ENCODE data around the gene CACNA1I.

Gene CACNA1I

GRCh38 chr22:39627208-39627607 lies 56.7 kb downstream of the CACNA1I start:
- DNase-seq = no peak

- DNase-seq = no peak
Observed at GRCh38 chr22:39627865-39628562, 57.5 kb downstream of the CACNA1I start.

- DNase-seq = no peak
Observed at GRCh38 chr22:39628563-39629080, 58.1 kb downstream of the CACNA1I start.

GRCh38 chr22:39629851-39630250 lies 59.3 kb downstream of the CACNA1I start:
- no peak for DNase-seq

GRCh38 chr22:39630721-39631120 lies 60.2 kb downstream of the CACNA1I start:
- DNase-seq = no peak

GRCh38 chr22:39631381-39632286 lies 61.1 kb downstream of the CACNA1I start:
- no peak for DNase-seq

- DNase-seq = no peak
Observed at GRCh38 chr22:39634530-39635405, 64.2 kb downstream of the CACNA1I start.

- DNase-seq = no peak
Observed at GRCh38 chr22:39635719-39636118, 65.2 kb downstream of the CACNA1I start.

GRCh38 chr22:39638958-39639357 lies 68.4 kb downstream of the CACNA1I start:
- DNase-seq = no peak

- no peak for DNase-seq
Observed at GRCh38 chr22:39641660-39642310, 71.2 kb downstream of the CACNA1I start.

GRCh38 chr22:39643311-39644083 lies 72.9 kb downstream of the CACNA1I start:
- no peak for DNase-seq

GRCh38 chr22:39645532-39645931 lies 75.0 kb downstream of the CACNA1I start:
- DNase-seq = no peak

GRCh38 chr22:39646398-39647063 lies 76.0 kb downstream of the CACNA1I start:
- DNase-seq = no peak

- no peak for DNase-seq
Observed at GRCh38 chr22:39647836-39648629, 77.5 kb downstream of the CACNA1I start.

GRCh38 chr22:39648630-39648950 lies 78.0 kb downstream of the CACNA1I start:
- no peak for DNase-seq

GRCh38 chr22:39649500-39650089 lies 79.0 kb downstream of the CACNA1I start:
- no peak for DNase-seq

GRCh38 chr22:39651053-39651996 lies 80.8 kb downstream of the CACNA1I start:
- no peak for DNase-seq

GRCh38 chr22:39652990-39653786 lies 82.6 kb downstream of the CACNA1I start:
- no peak for DNase-seq

All from activated CD4-positive, alpha-beta T cell treated with anti-CD3 and anti-CD28 coated beads, Interleukin-2, amount 50 U/mL, for 1 hour (primary cell).